CD14-positive monocyte (primary cell): ENCODE measurements around the gene TTLL11. TPM values are rescaled to one million over a fixed set of nuclear protein-coding genes. Genes with fewer than 3 reads are reported as not detected.
"Not testable (repeated sequence)": the region's sequence is repeated elsewhere in the genome, so short reads cannot be mapped to it uniquely, and the experiment has no call there.

Source experiments
- DNase-seq, 3 donors: peaks; one replicate each; pipeline ENCODE4 v3.0.0-alpha.2; 2011 to 2022
- H2AFZ ChIP-seq: 2 replicates; pipeline ENCODE4 v1.6.0; 2012; ENCODE audit warnings: mild to moderate bottlenecking, low read depth, low read length, inconsistent platforms; ENCODE audit not compliant: insufficient read depth, poor library complexity, severe bottlenecking
- H3K27ac ChIP-seq, 2 donors: 1 replicate in 1 of 2; 2 replicates in 1 of 2; pipeline ENCODE4 v1.5.1; 2012 to 2013; ENCODE audit warnings: low read length in 2 of 2, control low read depth in 1 of 2, inconsistent platforms in 1 of 2, low read depth in 1 of 2, mild to moderate bottlenecking in 1 of 2
- H3K27me3 ChIP-seq, 2 donors: one replicate each; pipeline versions ENCODE4 v1.6.0 to v1.6.1; 2011 to 2013; ENCODE audit warnings: low read length in 2 of 2; ENCODE audit not compliant: control insufficient read depth in 2 of 2, insufficient read depth in 2 of 2
- H3K36me3 ChIP-seq, 2 donors: replicated peaks in 1 of 2; 1 replicate in 1 of 2; 2 replicates in 1 of 2; pipeline versions ENCODE4 v1.5.1 to v1.6.1; 2012 to 2013; ENCODE audit warnings: low read length in 2 of 2, control low read depth in 1 of 2, inconsistent platforms in 1 of 2, mild to moderate bottlenecking in 1 of 2; ENCODE audit not compliant: insufficient read depth in 2 of 2, control insufficient read depth in 1 of 2
- H3K4me1 ChIP-seq, 2 donors: 1 replicate in 1 of 2; 2 replicates in 1 of 2; pipeline versions ENCODE4 v1.5.1 to v1.6.1; 2012 to 2013; ENCODE audit warnings: low read length in 2 of 2, control low read depth in 1 of 2, inconsistent platforms in 1 of 2, mild to moderate bottlenecking in 1 of 2, moderate library complexity in 1 of 2; ENCODE audit not compliant: insufficient read depth in 2 of 2, control insufficient read depth in 1 of 2
- H3K4me2 ChIP-seq: replicated peaks from 2 replicates; pipeline ENCODE3; 2012; ENCODE audit warnings: low read length, moderate library complexity, mild to moderate bottlenecking; ENCODE audit not compliant: poor library complexity, severe bottlenecking; ENCODE audit errors: extremely low read depth
- H3K4me3 ChIP-seq, 3 experiments: fragments of 200-600 bp in 1 of 3; sonication (generic) in 1 of 3; replicated peaks in 1 of 3; 1 replicate in 2 of 3; 2 replicates in 1 of 3; pipeline ENCODE4 v1.5.1; 2011 to 2013; ENCODE audit warnings: low read length in 3 of 3, mild to moderate bottlenecking in 3 of 3, control low read depth in 2 of 3, low read depth in 2 of 3, inconsistent platforms in 1 of 3, moderate library complexity in 1 of 3
- H3K79me2 ChIP-seq: 2 replicates; pipeline ENCODE4 v1.6.0; 2012; ENCODE audit warnings: mild to moderate bottlenecking, control low read depth, inconsistent platforms, low read length, moderate library complexity; ENCODE audit not compliant: insufficient read depth
- H3K9ac ChIP-seq: 2 replicates; pipeline ENCODE4 v1.6.0; 2017; ENCODE audit warnings: low read length, mild to moderate bottlenecking; ENCODE audit not compliant: insufficient read depth, poor library complexity, severe bottlenecking
- H3K9me3 ChIP-seq, 2 donors: replicated peaks in 1 of 2; 1 replicate in 1 of 2; 2 replicates in 1 of 2; pipeline versions ENCODE4 v1.5.1 to v1.6.1; 2012 to 2013; ENCODE audit warnings: low read length in 2 of 2, control low read depth in 1 of 2; ENCODE audit not compliant: control insufficient read depth in 1 of 2, insufficient read depth in 1 of 2
- H4K20me1 ChIP-seq: 2 replicates; pipeline ENCODE4 v1.6.0; 2012; ENCODE audit warnings: mild to moderate bottlenecking, low read length, control low read depth, moderate library complexity; ENCODE audit not compliant: insufficient read depth
- H3K27ac Mint-ChIP-seq, 7 donors: one replicate each; pipeline ENCODE4 v1.8.0; 2020; ENCODE audit warnings: mild to moderate bottlenecking in 7 of 7, mixed read lengths in 7 of 7, moderate library complexity in 6 of 7, inconsistent platforms in 2 of 7
- H3K27me3 Mint-ChIP-seq, 3 donors: one replicate each; pipeline ENCODE4 v1.8.0; 2021 to 2022; ENCODE audit warnings: low read depth in 3 of 3, mild to moderate bottlenecking in 3 of 3, mixed read lengths in 3 of 3, moderate library complexity in 3 of 3, inconsistent platforms in 1 of 3
- H3K36me3 Mint-ChIP-seq, 2 donors: one replicate each; pipeline ENCODE4 v1.8.0; 2020; ENCODE audit warnings: mixed read lengths in 2 of 2, inconsistent platforms in 1 of 2, mild to moderate bottlenecking in 1 of 2
- H3K4me1 Mint-ChIP-seq: one replicate; pipeline ENCODE4 v1.8.0; 2020; ENCODE audit warnings: mild to moderate bottlenecking, mixed read lengths
- H3K4me3 Mint-ChIP-seq, 2 donors: one replicate each; pipeline ENCODE4 v1.8.0; 2020; ENCODE audit warnings: mild to moderate bottlenecking in 2 of 2, mixed read lengths in 2 of 2, moderate library complexity in 1 of 2
- H3K9me3 Mint-ChIP-seq, 7 donors: one replicate each; pipeline ENCODE4 v1.8.0; 2020 to 2022; ENCODE audit warnings: mixed read lengths in 7 of 7, mild to moderate bottlenecking in 6 of 7, moderate library complexity in 6 of 7, inconsistent platforms in 2 of 7
- CTCF ChIP-seq: fragments of 200-600 bp; IDR thresholded peaks from one replicate; pipeline ENCODE4 v1.8.0; 2022; ENCODE audit warnings: antibody characterized with exemption, mild to moderate bottlenecking
- WGBS: methylation state at CpG from one replicate; pipeline ENCODE4 v1.1.5; 2013; ENCODE audit warnings: missing lambda C conversion rate; ENCODE audit not compliant: insufficient coverage; 5-methylcytosine and 5-hydroxymethylcytosine counted together
- intact Hi-C, 2 donors: fragments of 100-400 bp; cut with micrococcal nuclease; formaldehyde crosslinking; loops; one replicate each; pipeline versions ENCODE4 v1.15.0 to v1.15.1; 2023
- polyA plus RNA-seq, 3 donors: library from polyadenylated mRNA; depleted of rRNA in 1 of 3; unstranded in 2 of 3; stranded (reverse) in 1 of 3; fragments of 300-500 nt in 2 of 3; fragments of >200 nt in 1 of 3; fragmentation: Illumina TruSeq in 2 of 3; gene quantifications; 1 replicate in 2 of 3; 2 replicates in 1 of 3; pipeline ENCODE4 v1.2.3, GENCODE V29; 2012 to 2021

The TTLL11 gene
- polyA plus RNA-seq, 3 donors = 2.9 to 3.5 (median 3.1) TPM

GRCh38 chr9:122071715-122072114 lies 21.4 kb downstream of the TTLL11 start:
- Histone ChIP-seq H3K27ac (no peak overlapping the region), H3K9me3 (peaks cover 3 to 4% of the 10 kb centered on the region in 2 donors), H4K20me1 (no peaks in the 10 kb centered on the region), H3K9ac (no peak overlapping the region), H2AFZ (no peak overlapping the region), H3K79me2 (no peaks in the 10 kb centered on the region), H3K4me2 (no peak overlapping the region), H3K27me3 (no peaks in the 10 kb centered on the region), H3K4me3 (no peak overlapping the region), H3K4me1 (no peaks in the 10 kb centered on the region), H3K36me3 (peaks cover 0 to 3% of the 10 kb centered on the region in 2 donors)
- H3K9me3 Mint-ChIP-seq = peaks cover 6 to 17% (median 9%) of the 10 kb centered on the region in 7 donors
- H3K4me3 Mint-ChIP-seq = no peak overlapping the region
- H3K4me1 Mint-ChIP-seq = no peaks in the 10 kb centered on the region
- no peak overlapping the region for H3K27ac Mint-ChIP-seq
- peaks cover 0 to 2% (median 0%) of the 10 kb centered on the region in 3 donors for H3K27me3 Mint-ChIP-seq
- TF ChIP-seq CTCF = no peak
- intact Hi-C loops = no loop called here
- 80% methylated on average over 2 of the region's 3 CpGs for WGBS
- DNase-seq = no peak
- peaks cover 2 to 11% of the 10 kb centered on the region in 2 donors for H3K36me3 Mint-ChIP-seq

GRCh38 chr9:122070728-122071515 lies 22.2 kb downstream of the TTLL11 start:
- Histone ChIP-seq H3K4me1 (no peaks in the 10 kb centered on the region), H3K27ac (no peak overlapping the region), H3K36me3 (peaks cover 0 to 3% of the 10 kb centered on the region in 2 donors), H3K9me3 (peaks cover 6 to 10% of the 10 kb centered on the region in 2 donors), H3K79me2 (no peaks in the 10 kb centered on the region), H3K4me3 (no peak overlapping the region), H2AFZ (no peak overlapping the region), H3K4me2 (no peak overlapping the region), H4K20me1 (no peaks in the 10 kb centered on the region), H3K9ac (no peak overlapping the region), H3K27me3 (no peaks in the 10 kb centered on the region)
- Mint-ChIP-seq H3K27me3 (peaks cover 0 to 2% (median 0%) of the 10 kb centered on the region in 3 donors), H3K4me3 (no peak overlapping the region), H3K4me1 (peaks cover 4% of the 10 kb centered on the region), H3K36me3 (peaks cover 3 to 19% of the 10 kb centered on the region in 2 donors), H3K27ac (no peak overlapping the region), H3K9me3 (peaks cover 12 to 24% (median 17%) of the 10 kb centered on the region in 7 donors)
- intact Hi-C loops = no loop called here
- no peak for DNase-seq
- no peak for TF ChIP-seq CTCF
- WGBS = over 99% methylated on average over 13 of the region's 15 CpGs

GRCh38 chr9:122066680-122067079 lies 26.4 kb downstream of the TTLL11 start:
- H2AFZ ChIP-seq, H3K36me3 ChIP-seq, H3K27me3 ChIP-seq, H3K9me3 ChIP-seq, H4K20me1 ChIP-seq, H3K9ac ChIP-seq, H3K4me1 Mint-ChIP-seq, H3K27me3 Mint-ChIP-seq, intact Hi-C loops, H3K4me3 Mint-ChIP-seq, H3K79me2 ChIP-seq, H3K4me1 ChIP-seq, H3K4me2 ChIP-seq, H3K4me3 ChIP-seq: not testable (repeated sequence)
- peaks cover 4 to 20% of the 10 kb centered on the region in 2 donors for H3K36me3 Mint-ChIP-seq
- H3K27ac ChIP-seq = peak overlapping the region in 1 of 2 donors; percentile 44
- peak; percentile 0 to 37 (median 13) for DNase-seq
- WGBS = 80% methylated on average over 1 of the region's 1 CpG
- H3K9me3 Mint-ChIP-seq = peaks cover 13 to 24% (median 19%) of the 10 kb centered on the region in 7 donors
- H3K27ac Mint-ChIP-seq = peak overlapping the region in 2 of 7 donors; percentile 27 to 35
